ENCODE results near the gene RNF187.

The RNF187 gene

GRCh38 chr1:228544921-228545591, 57.9 kb downstream of the RNF187 start:
- DNase-seq (ENCODE audit: low spot score) = no peak
